Duodenal mucosa (tissue), 2 donors: ENCODE results near the gene CHST9.

Experiments
- H3K27ac ChIP-seq: one replicate; pipeline ENCODE4 v1.7.0; 2013; ENCODE audit warnings: low read depth, low read length
- H3K27me3 ChIP-seq, 2 donors: one replicate each; pipeline ENCODE4 v1.7.0; 2013; ENCODE audit warnings: low read length in 2 of 2, control low read depth in 1 of 2; ENCODE audit not compliant: insufficient read depth in 2 of 2, control insufficient read depth in 1 of 2
- H3K36me3 ChIP-seq, 2 donors: one replicate each; pipeline ENCODE4 v1.7.0; 2013; ENCODE audit warnings: low read length in 2 of 2, control low read depth in 1 of 2; ENCODE audit not compliant: insufficient read depth in 2 of 2, control insufficient read depth in 1 of 2
- H3K4me1 ChIP-seq, 2 donors: one replicate each; pipeline ENCODE4 v1.7.0; 2013; ENCODE audit warnings: low read length in 2 of 2, control low read depth in 1 of 2; ENCODE audit not compliant: insufficient read depth in 2 of 2, control insufficient read depth in 1 of 2
- H3K4me3 ChIP-seq, 2 donors: one replicate each; pipeline ENCODE4 v1.7.0; 2013; ENCODE audit warnings: low read length in 2 of 2, low read depth in 1 of 2
- H3K9ac ChIP-seq, 2 donors: one replicate each; pipeline ENCODE4 v1.7.0; 2013; ENCODE audit warnings: low read length in 2 of 2, low read depth in 1 of 2
- H3K9me3 ChIP-seq, 2 donors: one replicate each; pipeline ENCODE4 v1.7.0; 2013; ENCODE audit warnings: low read length in 2 of 2, control low read depth in 1 of 2; ENCODE audit not compliant: control insufficient read depth in 1 of 2

The CHST9 gene

DNA sequence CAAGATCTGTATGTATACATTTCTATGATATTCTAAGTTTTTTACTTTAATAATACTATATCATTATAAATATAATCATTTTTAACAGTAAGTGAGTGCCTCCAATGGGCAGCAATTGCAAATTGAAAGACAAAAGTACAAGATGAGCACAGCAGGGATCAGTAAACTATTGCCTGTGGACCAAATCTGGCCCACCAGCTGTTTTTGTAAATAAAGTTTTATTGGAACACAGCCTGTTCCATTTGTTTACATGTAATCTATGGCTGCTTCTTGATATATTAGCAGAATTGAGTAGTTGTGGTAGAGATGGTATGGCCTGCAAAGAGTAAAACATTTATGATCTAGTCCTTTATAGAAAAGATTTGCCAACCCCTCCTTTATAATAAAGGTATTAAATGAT, 43.2 kb downstream of the CHST9 start:
- Histone ChIP-seq H3K9ac (no peak overlapping the region), H3K4me1 (no peaks in the 10 kb centered on the region), H3K27ac (no peak overlapping the region), H3K9me3 (no peaks in the 10 kb centered on the region), H3K36me3 (no peaks in the 10 kb centered on the region), H3K4me3 (no peak overlapping the region), H3K27me3 (no peaks in the 10 kb centered on the region)

DNA sequence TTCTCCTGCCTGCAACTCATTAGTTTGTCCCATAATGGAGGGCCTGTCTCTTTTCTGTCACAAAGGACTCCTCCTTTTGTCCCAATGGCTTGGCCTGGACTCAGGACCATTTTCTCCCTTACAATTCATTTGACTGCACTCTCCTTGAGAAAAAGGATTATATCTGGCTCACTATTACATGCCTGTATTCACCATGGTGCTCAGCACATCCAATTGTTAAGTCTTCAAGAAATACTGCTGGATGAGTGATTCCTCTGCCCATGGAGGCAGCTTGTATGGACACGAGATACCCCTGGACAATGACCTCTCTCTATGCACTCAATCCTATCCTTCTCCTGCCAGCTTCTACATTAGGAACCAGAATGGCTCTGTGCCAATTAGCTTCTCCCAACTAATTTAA, 47.0 kb downstream of the CHST9 start:
- Histone ChIP-seq H3K27ac (no peak overlapping the region), H3K4me1 (no peaks in the 10 kb centered on the region), H3K27me3 (no peaks in the 10 kb centered on the region), H3K4me3 (no peak overlapping the region), H3K9me3 (no peaks in the 10 kb centered on the region), H3K36me3 (no peaks in the 10 kb centered on the region), H3K9ac (no peak overlapping the region)

DNA sequence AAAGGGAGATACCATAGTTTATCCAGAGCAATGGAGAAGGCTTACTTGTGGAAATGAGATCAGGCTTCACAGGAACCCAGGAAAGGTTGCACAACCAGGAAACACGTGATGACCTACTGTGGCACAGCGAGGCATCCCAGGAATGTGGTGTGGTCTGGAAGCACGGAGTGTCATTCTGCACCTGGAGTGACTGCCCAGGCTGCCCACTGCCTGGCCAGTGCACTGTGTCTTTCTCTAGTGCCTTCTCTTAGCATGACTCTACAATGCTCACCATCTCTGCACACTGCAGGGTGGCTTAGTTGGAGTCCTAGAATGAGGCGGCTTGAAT, 48.9 kb downstream of the CHST9 start:
- no peaks in the 10 kb centered on the region for H3K36me3 ChIP-seq
- H3K9me3 ChIP-seq: no peaks in the 10 kb centered on the region
- H3K9ac ChIP-seq: no peak overlapping the region
- no peaks in the 10 kb centered on the region for H3K27me3 ChIP-seq
- no peak overlapping the region for H3K27ac ChIP-seq
- no peaks in the 10 kb centered on the region for H3K4me1 ChIP-seq
- no peak overlapping the region for H3K4me3 ChIP-seq

DNA sequence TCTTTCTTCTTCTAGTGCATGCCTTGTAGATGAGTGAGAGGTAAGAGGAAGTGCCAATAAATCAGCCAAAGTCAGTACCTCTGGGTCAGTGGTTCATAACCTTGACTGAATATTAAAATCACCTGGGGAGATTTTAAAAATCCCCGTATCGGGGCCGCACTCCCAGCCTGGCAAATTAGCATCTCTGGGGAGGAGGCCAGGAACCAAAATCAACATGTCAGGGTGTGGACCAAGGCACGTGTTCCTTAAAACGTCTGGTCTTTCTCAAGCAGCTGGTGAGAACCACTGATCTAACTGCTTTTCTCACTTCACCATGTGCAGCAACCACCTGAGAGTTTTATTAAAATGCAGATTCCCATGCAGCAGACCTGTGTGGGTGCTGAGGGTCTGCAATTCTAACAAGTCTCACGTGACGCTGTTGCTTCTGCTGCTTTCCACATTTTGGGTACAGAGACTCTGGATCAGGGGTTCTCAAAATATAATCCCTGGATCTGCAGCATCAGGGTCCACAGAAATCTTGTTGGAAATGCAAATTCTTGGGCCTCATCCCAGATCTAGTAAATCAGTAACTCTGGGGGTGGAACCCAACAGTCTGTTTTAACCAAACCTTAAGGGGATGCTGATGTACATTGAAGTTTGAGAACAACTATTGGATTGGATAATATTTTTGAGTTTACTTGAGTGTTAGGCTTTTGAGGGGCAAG, 49.5 kb downstream of the CHST9 start:
- Histone ChIP-seq H3K27ac (no peak overlapping the region), H3K4me3 (no peak overlapping the region), H3K9ac (no peak overlapping the region), H3K4me1 (no peaks in the 10 kb centered on the region), H3K9me3 (no peaks in the 10 kb centered on the region), H3K36me3 (no peaks in the 10 kb centered on the region), H3K27me3 (no peaks in the 10 kb centered on the region)

DNA sequence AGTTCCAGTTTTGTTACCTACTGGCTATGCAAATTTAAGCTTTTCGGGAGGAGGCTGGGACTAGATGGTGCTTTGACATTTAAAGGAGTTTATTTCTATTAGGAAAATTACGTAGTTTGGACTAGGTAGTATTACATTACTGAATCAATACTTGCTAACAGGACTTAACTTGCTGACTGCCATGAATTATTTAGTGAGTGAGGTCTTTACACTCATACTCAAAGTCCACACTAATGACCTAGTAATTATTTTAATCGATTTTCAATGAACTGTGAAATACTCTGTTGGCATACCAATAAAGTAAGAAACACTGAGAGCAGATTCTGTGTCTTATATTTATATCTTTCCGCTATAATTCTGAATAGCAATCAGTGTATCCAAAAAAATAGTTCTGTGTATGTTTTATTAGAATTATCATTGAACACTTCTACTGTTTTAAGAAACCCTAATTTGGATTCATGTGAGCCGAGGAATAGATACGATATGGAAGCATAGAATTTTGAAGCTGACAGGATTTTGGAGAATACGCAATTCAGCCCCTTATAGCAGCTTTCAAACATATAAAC, 55.0 kb downstream of the CHST9 start:
- Histone ChIP-seq H3K4me1 (no peaks in the 10 kb centered on the region), H3K9ac (no peak overlapping the region), H3K27me3 (no peaks in the 10 kb centered on the region), H3K36me3 (no peaks in the 10 kb centered on the region), H3K9me3 (no peaks in the 10 kb centered on the region), H3K4me3 (no peak overlapping the region), H3K27ac (no peak overlapping the region)

DNA sequence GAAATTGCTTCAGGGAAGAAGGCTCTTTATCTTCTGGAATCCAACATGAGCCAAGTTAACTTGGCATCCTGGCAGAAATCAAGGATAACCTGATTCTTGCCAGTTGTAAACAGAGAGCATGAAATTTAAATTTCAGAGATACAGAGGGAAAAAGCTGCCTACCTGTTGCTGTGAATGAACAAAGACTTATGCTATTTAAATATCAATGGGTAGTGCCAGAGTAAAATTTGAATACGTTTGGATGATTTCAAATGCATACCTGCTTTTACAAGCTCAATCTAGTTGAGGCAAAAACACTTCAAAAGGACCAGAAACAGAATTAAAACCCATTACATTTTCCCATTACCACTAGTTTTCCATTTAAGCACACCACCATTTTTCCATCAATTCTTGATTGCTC, 60.9 kb downstream of the CHST9 start:
- Histone ChIP-seq H3K27me3 (no peaks in the 10 kb centered on the region), H3K9ac (no peak overlapping the region), H3K27ac (no peak overlapping the region), H3K36me3 (no peaks in the 10 kb centered on the region), H3K4me3 (no peak overlapping the region), H3K4me1 (no peaks in the 10 kb centered on the region), H3K9me3 (no peaks in the 10 kb centered on the region)

DNA sequence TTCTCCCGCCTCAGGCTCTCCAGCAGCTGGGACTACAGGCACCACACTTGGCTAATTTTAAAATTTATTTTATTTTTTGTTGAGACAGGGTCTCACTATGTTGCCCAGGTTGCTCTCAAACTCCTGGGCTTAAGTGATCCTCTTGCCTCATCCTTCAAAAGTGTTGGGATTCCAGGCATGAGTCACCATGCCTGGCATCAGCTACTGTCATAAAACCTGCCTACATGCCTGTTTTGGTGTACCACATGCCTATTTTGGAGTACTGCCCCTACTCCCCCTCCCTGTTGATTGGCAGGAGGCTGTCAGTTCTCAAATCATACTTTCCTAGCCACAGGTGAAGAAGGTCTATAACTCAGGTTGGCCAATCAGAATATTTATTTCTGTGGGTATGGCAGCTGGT, 64.0 kb downstream of the CHST9 start:
- H3K9me3 ChIP-seq: no peaks in the 10 kb centered on the region

DNA sequence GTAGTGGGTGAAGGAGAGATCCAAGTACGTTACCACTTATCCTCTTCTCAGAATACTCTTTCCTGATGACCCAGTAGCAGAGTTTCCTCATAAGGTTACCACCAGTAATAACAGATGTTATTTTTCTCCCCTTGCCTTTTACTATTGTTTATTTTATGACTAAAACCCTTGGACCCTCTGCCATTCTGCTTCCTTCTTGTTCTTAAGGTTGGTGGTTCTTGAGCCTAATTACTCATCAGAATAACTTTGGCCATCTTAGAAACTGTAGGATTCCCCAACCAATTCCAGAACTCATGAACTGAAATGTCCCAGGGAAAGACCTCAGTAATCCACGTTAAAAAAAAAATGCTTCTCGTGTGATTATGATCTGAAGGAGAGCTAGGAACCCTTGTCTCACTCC, 64.9 kb downstream of the CHST9 start:
- Histone ChIP-seq H3K4me1 (no peaks in the 10 kb centered on the region), H3K27ac (no peak overlapping the region), H3K9ac (no peak overlapping the region), H3K4me3 (no peak overlapping the region), H3K9me3 (no peaks in the 10 kb centered on the region), H3K27me3 (no peaks in the 10 kb centered on the region), H3K36me3 (no peaks in the 10 kb centered on the region)

More for the DNA sequence above, 64.0 kb downstream of the CHST9 start:
- Histone ChIP-seq H3K27me3 (no peaks in the 10 kb centered on the region), H3K4me1 (no peaks in the 10 kb centered on the region), H3K27ac (no peak overlapping the region), H3K4me3 (no peak overlapping the region), H3K36me3 (no peaks in the 10 kb centered on the region), H3K9ac (no peak overlapping the region)

DNA sequence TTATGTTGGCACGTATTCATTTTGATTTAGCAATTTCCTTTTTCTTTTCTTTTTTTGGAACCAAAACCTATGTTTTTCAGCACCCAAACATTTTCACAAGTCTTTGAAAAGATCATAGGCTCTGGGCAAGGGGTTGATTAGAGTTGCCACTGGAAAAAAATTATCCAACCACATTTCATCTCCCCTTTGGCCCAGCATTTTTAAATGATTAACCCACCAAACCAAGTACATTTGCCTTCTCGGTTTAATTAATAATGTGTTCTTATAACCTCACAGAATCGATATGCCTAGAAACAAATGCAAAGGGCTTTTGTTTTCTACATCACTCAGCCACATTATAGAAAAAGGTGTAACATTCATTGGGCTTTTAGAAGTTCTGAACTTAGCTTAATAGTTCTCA, 66.1 kb downstream of the CHST9 start:
- no peak overlapping the region for H3K27ac ChIP-seq
- no peak overlapping the region for H3K9ac ChIP-seq
- no peaks in the 10 kb centered on the region for H3K4me1 ChIP-seq
- no peaks in the 10 kb centered on the region for H3K27me3 ChIP-seq
- H3K9me3 ChIP-seq: no peaks in the 10 kb centered on the region
- H3K36me3 ChIP-seq: no peaks in the 10 kb centered on the region
- no peak overlapping the region for H3K4me3 ChIP-seq

DNA sequence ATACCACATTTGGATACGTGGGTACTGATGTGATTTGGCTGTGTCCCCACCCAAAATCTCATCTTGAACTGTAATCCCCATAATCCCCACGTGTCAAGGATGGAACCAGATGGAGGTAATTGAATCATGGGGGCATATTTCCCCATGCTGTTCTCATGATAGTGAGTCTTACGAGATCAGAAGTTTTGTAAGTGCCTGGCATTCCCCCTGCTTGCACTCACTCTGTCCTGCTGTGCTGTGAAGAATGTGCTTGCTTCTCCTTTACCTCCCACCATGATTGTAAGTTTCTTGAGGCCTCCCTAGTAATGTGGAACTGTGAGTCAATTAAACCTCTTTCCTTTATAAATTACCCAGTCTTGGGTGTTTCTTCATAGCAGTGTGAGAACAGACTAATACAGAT, 70.3 kb downstream of the CHST9 start:
- Histone ChIP-seq H3K9me3 (peaks cover 0 to 2% of the 10 kb centered on the region in 2 donors), H3K9ac (no peak overlapping the region), H3K4me3 (no peak overlapping the region), H3K27ac (no peak overlapping the region), H3K36me3 (no peaks in the 10 kb centered on the region), H3K4me1 (no peaks in the 10 kb centered on the region), H3K27me3 (no peaks in the 10 kb centered on the region)
